CD8-positive, alpha-beta memory T cell (primary cell): ENCODE data around the gene RFX6. TPM values are rescaled to one million over a fixed set of nuclear protein-coding genes. Genes with fewer than 3 reads are reported as not detected.

Source experiments
- CTCF ChIA-PET: fragments of 350-600 bp; sonication (Branson Sonifier 250); formaldehyde crosslinking; loops from one replicate; lab custom pipeline; 2021; ENCODE audit warnings: antibody characterized with exemption; lab: Charles Lee
- POLR2A ChIA-PET: fragments of 350-600 bp; sonication (Branson Sonifier 250); formaldehyde crosslinking; loops from one replicate; lab custom pipeline; 2021; ENCODE audit warnings: antibody characterized with exemption; lab: Charles Lee
- DNase-seq, 5 donors: peaks; one replicate each; pipeline versions ENCODE4 v3.0.0 to v3.0.0-alpha.2; 2020 to 2022; ENCODE audit warnings: mixed read lengths in 1 of 5
- H3K27ac ChIP-seq: one replicate; pipeline ENCODE4 v1.7.0; 2013; ENCODE audit warnings: low read depth, mild to moderate bottlenecking, low read length, moderate library complexity
- H3K27me3 ChIP-seq: 2 replicates; pipeline ENCODE4 v1.7.0; 2013; ENCODE audit warnings: low read length, mild to moderate bottlenecking; ENCODE audit not compliant: insufficient read depth, poor library complexity, severe bottlenecking
- H3K36me3 ChIP-seq: 2 replicates; pipeline ENCODE4 v1.7.0; 2013; ENCODE audit warnings: mild to moderate bottlenecking, low read length, moderate library complexity; ENCODE audit not compliant: insufficient read depth
- H3K4me1 ChIP-seq: 2 replicates; pipeline ENCODE4 v1.7.0; 2013; ENCODE audit warnings: mild to moderate bottlenecking, low read length, moderate library complexity; ENCODE audit not compliant: insufficient read depth
- H3K4me3 ChIP-seq: 2 replicates; pipeline ENCODE4 v1.7.0; 2013; ENCODE audit warnings: mild to moderate bottlenecking, low read length
- H3K9me3 ChIP-seq: 2 replicates; pipeline ENCODE4 v1.7.0; 2013; ENCODE audit warnings: mild to moderate bottlenecking, low read length
- H3K27ac Mint-ChIP-seq, 8 donors: one replicate each; pipeline ENCODE4 v1.8.0; 2020 to 2021; ENCODE audit warnings: mixed read lengths in 8 of 8, mild to moderate bottlenecking in 6 of 8, inconsistent platforms in 3 of 8, moderate library complexity in 3 of 8
- H3K27me3 Mint-ChIP-seq, 2 donors: one replicate each; pipeline ENCODE4 v1.8.0; 2020 to 2021; ENCODE audit warnings: mixed read lengths in 2 of 2, mild to moderate bottlenecking in 1 of 2, moderate library complexity in 1 of 2
- H3K36me3 Mint-ChIP-seq, 3 donors: one replicate each; pipeline ENCODE4 v1.8.0; 2020 to 2021; ENCODE audit warnings: mixed read lengths in 3 of 3, inconsistent platforms in 1 of 3, mild to moderate bottlenecking in 1 of 3
- H3K4me1 Mint-ChIP-seq, 3 donors: one replicate each; pipeline ENCODE4 v1.8.0; 2020 to 2021; ENCODE audit warnings: mixed read lengths in 3 of 3, inconsistent platforms in 1 of 3, mild to moderate bottlenecking in 1 of 3
- H3K4me3 Mint-ChIP-seq, 7 donors: one replicate each; pipeline ENCODE4 v1.8.0; 2020 to 2021; ENCODE audit warnings: mixed read lengths in 7 of 7, mild to moderate bottlenecking in 6 of 7, moderate library complexity in 4 of 7, inconsistent platforms in 2 of 7
- H3K9me3 Mint-ChIP-seq, 5 donors: one replicate each; pipeline ENCODE4 v1.8.0; 2020 to 2022; ENCODE audit warnings: mixed read lengths in 5 of 5, mild to moderate bottlenecking in 3 of 5, moderate library complexity in 2 of 5, inconsistent platforms in 1 of 5
- polyA plus RNA-seq: library from polyadenylated mRNA; unstranded; fragments of 300-500 nt; fragmentation: Illumina TruSeq; gene quantifications from one replicate; pipeline ENCODE4 v1.2.3, GENCODE V29; 2021
- total RNA-seq, 2 experiments: library from RNA; stranded (reverse); gene quantifications; one replicate each; pipeline ENCODE4 v1.2.3, GENCODE V29; 2021

The RFX6 gene
- total and polyA plus RNA-seq, 3 experiments from 2014 or later = not detected

DNA sequence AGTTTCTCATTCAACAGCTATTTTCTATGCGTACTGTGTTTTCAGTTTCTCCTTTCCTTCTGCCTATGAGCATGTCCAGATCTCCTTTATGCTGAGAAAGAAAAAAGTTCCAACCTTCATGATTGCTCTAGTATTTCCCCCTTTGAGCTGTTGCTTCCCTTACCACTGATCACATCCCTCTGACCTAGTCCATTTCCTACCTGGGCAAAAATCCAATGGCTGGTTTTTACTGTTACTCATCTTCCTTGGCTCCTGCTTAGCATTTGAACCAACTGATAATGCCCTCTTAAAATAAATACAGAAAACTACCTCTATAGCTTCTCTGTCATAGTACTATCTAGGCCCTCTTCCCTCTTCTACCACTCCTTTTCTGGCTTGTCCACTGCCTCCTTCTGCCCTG lies 6.0 kb downstream of the RFX6 start:
- H3K4me3 Mint-ChIP-seq = no peak overlapping the region
- peaks cover 0 to 5% of the 10 kb centered on the region in 2 donors for H3K27me3 Mint-ChIP-seq
- Histone ChIP-seq H3K36me3 (no peaks in the 10 kb centered on the region), H3K9me3 (no peaks in the 10 kb centered on the region), H3K27ac (no peak overlapping the region), H3K4me1 (no peaks in the 10 kb centered on the region), H3K4me3 (no peak overlapping the region), H3K27me3 (no peaks in the 10 kb centered on the region)
- POLR2A ChIA-PET = no interaction called here
- CTCF ChIA-PET = no interaction called here
- no peak for DNase-seq
- no peak overlapping the region for H3K27ac Mint-ChIP-seq
- peaks cover 0 to 3% (median 0%) of the 10 kb centered on the region in 5 donors for H3K9me3 Mint-ChIP-seq
- H3K4me1 Mint-ChIP-seq = no peaks in the 10 kb centered on the region
- no peaks in the 10 kb centered on the region for H3K36me3 Mint-ChIP-seq

DNA sequence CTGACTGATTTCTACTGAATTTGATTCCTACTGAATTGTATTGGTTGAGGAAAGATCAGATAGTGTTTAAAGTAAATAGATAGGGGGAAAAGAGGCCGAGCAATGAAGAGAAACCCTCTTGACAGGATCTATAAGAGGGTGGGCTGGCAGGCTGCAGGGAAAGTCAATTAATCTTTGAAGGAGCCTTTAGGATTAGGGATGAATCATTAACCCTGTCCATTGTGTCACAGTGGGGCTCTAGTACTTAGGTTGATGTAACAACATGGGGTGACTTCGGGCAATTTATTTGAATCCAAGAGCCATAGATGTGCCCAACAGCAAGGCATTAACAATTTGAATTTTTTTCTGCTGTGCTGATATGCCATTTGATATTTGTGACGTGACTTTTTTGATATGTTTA lies 7.5 kb downstream of the RFX6 start:
- Histone ChIP-seq H3K27me3 (no peaks in the 10 kb centered on the region), H3K4me1 (no peaks in the 10 kb centered on the region), H3K4me3 (no peak overlapping the region), H3K27ac (no peak overlapping the region), H3K36me3 (no peaks in the 10 kb centered on the region), H3K9me3 (no peaks in the 10 kb centered on the region)
- H3K4me1 Mint-ChIP-seq = no peaks in the 10 kb centered on the region
- CTCF ChIA-PET = no interaction called here
- DNase-seq = no peak
- no peaks in the 10 kb centered on the region for H3K36me3 Mint-ChIP-seq
- POLR2A ChIA-PET = no interaction called here
- no peak overlapping the region for H3K27ac Mint-ChIP-seq
- H3K4me3 Mint-ChIP-seq = no peak overlapping the region
- peaks cover 0 to 3% (median 0%) of the 10 kb centered on the region in 5 donors for H3K9me3 Mint-ChIP-seq
- peaks cover 0 to 3% of the 10 kb centered on the region in 2 donors for H3K27me3 Mint-ChIP-seq

DNA sequence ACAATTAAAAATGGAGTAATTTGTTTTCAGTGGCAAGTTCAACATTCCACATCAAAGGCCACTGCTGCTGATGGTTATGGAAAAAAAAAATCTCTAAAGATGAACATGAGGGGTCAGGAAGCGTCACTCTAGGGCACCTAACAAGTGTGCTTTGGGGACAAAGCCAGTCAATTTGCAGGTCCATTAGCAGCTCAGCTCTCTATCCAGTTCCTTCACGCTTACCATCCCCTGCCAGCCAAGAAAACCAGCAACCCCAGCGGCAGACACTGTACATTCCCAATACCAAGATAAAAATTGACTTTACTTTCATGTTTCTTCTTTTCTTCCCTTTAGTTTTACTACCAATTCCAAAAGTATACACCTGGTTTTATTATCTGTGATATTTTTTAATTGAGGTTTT lies 10.1 kb downstream of the RFX6 start:
- Mint-ChIP-seq H3K4me3 (no peak overlapping the region), H3K36me3 (no peaks in the 10 kb centered on the region), H3K27ac (peak overlapping the region in 1 of 8 donors; percentile 50), H3K9me3 (peaks cover 0 to 3% (median 0%) of the 10 kb centered on the region in 5 donors), H3K27me3 (no peaks in the 10 kb centered on the region), H3K4me1 (no peaks in the 10 kb centered on the region)
- POLR2A ChIA-PET = no interaction called here
- Histone ChIP-seq H3K4me1 (no peaks in the 10 kb centered on the region), H3K27me3 (no peaks in the 10 kb centered on the region), H3K36me3 (no peaks in the 10 kb centered on the region), H3K9me3 (no peaks in the 10 kb centered on the region), H3K27ac (no peak overlapping the region), H3K4me3 (no peak overlapping the region)
- no peak for DNase-seq
- CTCF ChIA-PET = no interaction called here

DNA sequence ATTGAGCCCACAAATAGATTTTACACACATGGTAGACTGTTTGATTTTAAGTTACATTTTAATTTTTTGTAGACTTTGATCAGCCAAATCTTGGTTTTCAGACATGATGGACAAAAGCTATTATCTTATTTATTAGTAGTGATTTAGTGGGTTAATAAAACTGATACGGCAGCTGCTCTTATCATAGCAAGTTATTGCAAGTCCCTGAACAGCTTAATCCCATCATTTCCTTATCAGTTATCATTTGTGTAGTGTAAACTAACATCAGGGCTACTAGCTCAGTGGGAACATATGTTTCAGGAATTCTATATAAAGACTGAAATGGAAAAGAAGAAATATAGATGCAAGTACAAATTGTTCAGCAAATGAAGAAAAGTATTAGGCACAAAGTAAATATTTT lies 10.9 kb downstream of the RFX6 start:
- POLR2A ChIA-PET = no interaction called here
- Mint-ChIP-seq H3K4me3 (no peak overlapping the region), H3K27ac (no peak overlapping the region), H3K4me1 (no peaks in the 10 kb centered on the region), H3K9me3 (peaks cover 0 to under 1% (median 0%) of the 10 kb centered on the region in 5 donors), H3K27me3 (no peaks in the 10 kb centered on the region), H3K36me3 (no peaks in the 10 kb centered on the region)
- Histone ChIP-seq H3K4me3 (no peak overlapping the region), H3K27me3 (no peaks in the 10 kb centered on the region), H3K4me1 (no peaks in the 10 kb centered on the region), H3K27ac (no peak overlapping the region), H3K9me3 (no peaks in the 10 kb centered on the region), H3K36me3 (no peaks in the 10 kb centered on the region)
- CTCF ChIA-PET = no interaction called here
- DNase-seq = no peak

DNA sequence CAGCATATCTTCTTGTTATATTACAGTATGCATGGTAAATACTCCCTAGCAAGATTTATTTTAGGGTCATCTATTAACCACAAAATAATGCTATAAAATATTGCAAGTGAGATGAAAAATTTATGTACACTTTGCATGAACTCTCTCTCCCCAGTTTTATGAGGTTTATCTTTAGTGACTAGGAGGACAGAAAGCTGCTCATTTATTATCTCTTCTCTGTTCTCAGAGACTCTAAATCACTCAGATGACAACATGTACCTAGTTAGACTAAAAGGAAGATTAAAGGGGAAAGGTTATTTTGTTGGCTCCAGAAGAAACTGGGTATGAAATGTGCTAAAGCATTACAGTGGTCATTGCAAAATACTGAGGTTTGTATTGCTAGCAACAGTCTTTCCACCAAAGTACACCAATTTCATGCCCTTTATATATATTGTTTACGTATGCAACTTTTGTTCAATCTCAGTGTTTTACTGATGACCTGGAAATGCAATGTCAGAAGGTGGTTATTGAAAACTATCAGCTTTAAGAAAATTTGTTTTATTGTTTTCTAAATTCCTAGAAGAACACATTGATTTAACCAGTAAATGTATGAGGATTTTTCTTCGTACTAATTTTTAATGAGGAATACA lies 11.8 kb downstream of the RFX6 start:
- CTCF ChIA-PET = no interaction called here
- H3K27ac Mint-ChIP-seq = no peak overlapping the region
- H3K27ac ChIP-seq = no peak overlapping the region
- POLR2A ChIA-PET = no interaction called here
- no peaks in the 10 kb centered on the region for H3K4me1 ChIP-seq
- no peaks in the 10 kb centered on the region for H3K9me3 ChIP-seq
- H3K27me3 Mint-ChIP-seq = no peaks in the 10 kb centered on the region
- H3K27me3 ChIP-seq = no peaks in the 10 kb centered on the region
- H3K4me3 ChIP-seq = no peak overlapping the region
- no peak overlapping the region for H3K4me3 Mint-ChIP-seq
- no peaks in the 10 kb centered on the region for H3K4me1 Mint-ChIP-seq
- no peaks in the 10 kb centered on the region for H3K9me3 Mint-ChIP-seq
- no peak for DNase-seq
- no peaks in the 10 kb centered on the region for H3K36me3 Mint-ChIP-seq
- H3K36me3 ChIP-seq = no peaks in the 10 kb centered on the region

GRCh38 chr6:116894669-116895068 lies 17.6 kb downstream of the RFX6 start:
- no peak for DNase-seq
- Histone ChIP-seq H3K27ac (no peak overlapping the region), H3K9me3 (no peaks in the 10 kb centered on the region), H3K36me3 (no peaks in the 10 kb centered on the region), H3K27me3 (no peaks in the 10 kb centered on the region), H3K4me1 (no peaks in the 10 kb centered on the region), H3K4me3 (no peak overlapping the region)
- CTCF ChIA-PET = no interaction called here
- Mint-ChIP-seq H3K36me3 (no peaks in the 10 kb centered on the region), H3K27ac (no peak overlapping the region), H3K9me3 (no peaks in the 10 kb centered on the region), H3K4me1 (no peaks in the 10 kb centered on the region), H3K27me3 (no peaks in the 10 kb centered on the region), H3K4me3 (no peak overlapping the region)
- POLR2A ChIA-PET = no interaction called here

GRCh38 chr6:116895935-116896334 lies 18.9 kb downstream of the RFX6 start:
- Mint-ChIP-seq H3K9me3 (no peaks in the 10 kb centered on the region), H3K27me3 (no peaks in the 10 kb centered on the region), H3K27ac (no peak overlapping the region), H3K36me3 (no peaks in the 10 kb centered on the region), H3K4me1 (no peaks in the 10 kb centered on the region), H3K4me3 (no peak overlapping the region)
- Histone ChIP-seq H3K4me3 (no peak overlapping the region), H3K36me3 (no peaks in the 10 kb centered on the region), H3K9me3 (no peaks in the 10 kb centered on the region), H3K27ac (no peak overlapping the region), H3K4me1 (no peaks in the 10 kb centered on the region), H3K27me3 (no peaks in the 10 kb centered on the region)
- ChIA-PET CTCF (no interaction called here), POLR2A (no interaction called here)
- no peak for DNase-seq

GRCh38 chr6:116902634-116903033 lies 25.6 kb downstream of the RFX6 start:
- ChIA-PET CTCF (no interaction called here), POLR2A (no interaction called here)
- Histone ChIP-seq H3K4me1 (no peaks in the 10 kb centered on the region), H3K27ac (no peak overlapping the region), H3K36me3 (no peaks in the 10 kb centered on the region), H3K9me3 (no peaks in the 10 kb centered on the region), H3K4me3 (no peak overlapping the region), H3K27me3 (no peaks in the 10 kb centered on the region)
- H3K4me1 Mint-ChIP-seq = no peaks in the 10 kb centered on the region
- H3K27ac Mint-ChIP-seq = peak overlapping the region in 1 of 8 donors; percentile 11
- H3K36me3 Mint-ChIP-seq = no peaks in the 10 kb centered on the region
- H3K27me3 Mint-ChIP-seq = no peaks in the 10 kb centered on the region
- H3K4me3 Mint-ChIP-seq = no peak overlapping the region
- peaks cover 9 to 17% (median 12%) of the 10 kb centered on the region in 5 donors for H3K9me3 Mint-ChIP-seq
- no peak for DNase-seq
